NCI-H510A treated with DMSO at 0.1 percent for 48 hours (cell line): ENCODE results near the gene ADGRG1.
"Not testable (repeated sequence)": the region's sequence is repeated elsewhere in the genome, so short reads cannot be mapped to it uniquely, and the experiment has no call there.

ENCODE experiments used
- DNase-seq: peaks from one replicate; lab custom pipeline; 2025; lab: John Stamatoyannopoulos, UW

The ADGRG1 gene

DNA sequence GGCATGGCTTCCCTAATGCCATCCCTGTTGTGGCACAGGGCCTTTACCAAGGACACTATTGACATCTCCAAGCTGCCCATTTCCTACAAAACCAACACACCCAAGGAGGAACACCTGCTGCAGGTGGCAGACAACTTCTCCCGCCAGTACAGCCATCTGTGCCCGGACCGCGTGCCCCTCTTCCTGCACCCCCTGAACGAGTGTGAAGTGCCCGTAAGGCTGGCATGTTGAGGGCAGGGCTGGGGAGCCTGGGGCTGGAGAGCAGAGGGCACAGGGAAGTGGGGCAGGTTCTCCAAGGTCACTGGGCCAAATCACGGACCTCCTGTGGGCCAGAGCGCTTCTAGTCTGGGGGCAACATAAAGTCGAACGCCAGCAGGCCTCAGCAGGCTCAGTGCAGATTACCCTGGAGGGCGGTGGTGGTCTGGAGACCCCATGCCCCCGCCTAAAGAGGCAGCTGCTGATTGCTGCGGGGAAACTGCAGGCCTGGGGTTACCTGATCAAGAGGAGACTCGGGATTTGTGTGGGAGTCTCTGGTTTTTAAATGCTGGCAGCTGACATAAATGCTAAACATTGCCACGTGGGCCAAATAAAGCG, 70.5 kb downstream of the ADGRG1 start:
- DNase-seq: no peak

DNA sequence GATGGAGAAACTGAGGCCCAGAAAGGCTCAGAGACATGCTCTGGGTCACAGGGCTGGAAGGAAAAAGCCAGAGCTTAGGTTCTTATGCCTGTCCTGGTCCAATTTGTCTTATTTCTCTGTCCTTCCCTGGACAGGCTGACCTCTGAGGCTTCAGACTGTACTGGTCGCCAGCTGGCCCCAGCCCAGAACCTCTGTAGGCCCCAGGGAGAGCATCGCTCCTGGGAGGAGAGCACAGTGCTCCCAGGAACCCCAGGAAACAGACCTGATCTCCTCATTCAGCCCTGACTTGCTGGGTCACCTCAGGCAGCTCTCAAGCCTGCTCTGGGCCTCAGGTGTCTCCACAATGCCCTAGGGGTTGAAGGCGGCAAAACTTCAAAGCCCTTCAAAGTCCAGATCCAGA, 71.1 kb downstream of the ADGRG1 start:
- no peak for DNase-seq

DNA sequence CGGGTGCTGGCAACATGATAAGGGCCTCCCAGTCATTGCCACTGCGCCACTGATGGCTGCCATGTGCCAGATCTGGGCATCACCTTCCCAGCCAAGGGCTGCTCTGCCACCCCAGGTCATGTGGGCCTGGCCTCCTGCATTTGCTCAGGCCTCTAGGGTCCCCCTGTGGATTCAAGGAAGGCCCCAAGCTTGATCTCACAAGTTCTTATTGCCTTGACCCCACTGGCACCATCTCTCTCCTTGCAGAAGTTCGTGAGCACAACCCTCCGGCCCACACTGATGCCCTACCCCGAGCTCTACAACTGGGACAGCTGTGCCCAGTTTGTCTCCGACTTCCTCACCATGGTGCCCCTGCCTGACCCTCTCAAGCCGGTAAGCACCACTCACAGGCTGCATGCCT, 71.5 kb downstream of the ADGRG1 start:
- DNase-seq: no peak

DNA sequence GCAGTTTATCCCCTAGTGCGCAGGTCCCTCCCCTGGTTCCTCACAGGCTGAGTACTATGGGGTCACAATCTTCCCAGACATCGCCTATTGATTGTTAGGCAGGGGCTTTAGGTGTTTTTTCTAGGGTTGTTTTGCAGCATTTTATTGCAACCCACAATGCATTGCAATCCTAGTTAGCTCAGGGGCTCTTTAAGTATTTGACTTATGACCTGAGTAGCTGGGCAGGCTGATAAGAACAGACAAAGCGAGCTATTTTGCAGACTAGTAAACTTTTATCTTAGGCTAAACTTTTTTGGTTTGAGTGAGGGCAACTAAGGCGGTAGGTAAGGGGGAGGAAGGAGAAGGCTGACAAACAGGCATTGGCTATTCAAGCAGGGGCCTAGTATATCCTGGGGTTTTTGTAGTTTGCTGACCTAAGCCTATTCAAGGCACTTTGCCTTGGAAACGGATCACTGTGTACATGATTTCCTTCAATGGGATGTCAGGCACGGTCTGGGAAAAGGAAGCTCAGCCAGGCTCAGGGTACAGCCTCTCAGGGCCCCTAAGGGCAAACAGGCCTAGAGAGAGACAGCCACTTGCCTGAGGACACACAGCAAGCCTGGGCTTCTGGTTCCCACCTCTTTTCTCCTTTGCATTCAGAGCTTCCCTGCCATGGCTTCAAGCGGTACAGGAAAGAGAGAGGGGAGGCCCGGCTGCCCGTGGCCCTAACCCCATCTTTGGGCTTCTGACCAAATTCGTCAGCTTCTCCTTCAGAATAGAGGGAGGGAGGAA, 72.5 kb downstream of the ADGRG1 start:
- no peak for DNase-seq

DNA sequence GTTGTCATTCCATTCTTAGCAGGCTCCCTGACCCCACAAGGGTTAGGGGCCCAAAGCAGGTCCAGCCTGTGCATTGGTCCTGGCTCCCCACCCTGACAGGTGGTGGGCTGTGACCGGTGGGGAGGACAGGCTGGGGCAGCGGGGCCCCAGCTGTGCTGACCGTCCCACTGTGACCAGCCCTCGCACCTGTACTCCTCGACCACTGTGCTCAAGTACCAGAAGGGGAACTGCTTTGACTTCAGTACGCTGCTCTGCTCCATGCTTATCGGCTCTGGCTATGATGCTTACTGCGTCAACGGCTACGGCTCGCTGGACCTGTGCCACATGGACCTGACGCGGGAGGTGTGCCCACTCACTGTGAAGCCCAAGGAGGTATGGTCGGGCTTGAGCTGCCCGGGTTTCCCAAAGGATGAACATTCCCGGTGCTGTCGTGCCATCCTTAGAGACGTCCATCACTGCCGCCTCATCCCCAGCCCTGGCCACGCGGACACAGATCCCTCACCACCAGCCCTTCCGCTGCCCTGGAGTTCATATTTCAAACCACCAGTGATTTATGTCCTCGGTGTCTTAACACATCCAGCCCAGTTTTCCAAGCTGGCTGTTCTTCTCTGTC, 73.4 kb downstream of the ADGRG1 start:
- no peak for DNase-seq

DNA sequence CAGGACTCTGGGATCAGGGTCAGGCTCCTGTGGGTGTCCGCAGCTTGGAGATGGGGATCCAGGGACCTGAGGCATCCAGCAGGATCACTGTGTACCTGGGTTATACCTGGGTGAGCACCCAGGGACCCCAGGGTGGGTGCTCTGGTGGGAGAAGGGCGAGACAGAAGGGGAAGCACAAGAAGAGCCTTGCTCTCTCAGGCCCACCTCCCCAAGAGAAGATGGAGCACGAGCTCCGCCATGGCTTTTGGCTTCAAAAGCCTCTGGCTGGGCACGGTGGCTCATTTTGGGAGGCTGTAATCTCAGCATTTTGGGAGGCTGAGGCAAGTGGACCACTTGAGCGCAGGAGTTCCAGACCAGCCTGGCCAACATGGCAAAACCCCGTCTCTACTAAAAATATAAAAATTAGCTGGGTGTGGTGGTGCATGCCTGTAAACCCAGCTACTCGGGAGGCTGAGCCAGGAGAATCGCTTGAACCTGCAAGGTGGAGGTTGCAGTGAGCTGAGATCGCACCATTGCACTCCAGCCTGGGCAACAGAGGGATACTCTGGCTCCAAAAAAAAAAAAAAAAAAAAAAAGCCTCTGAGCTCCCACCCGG, 75.1 kb downstream of the ADGRG1 start:
- no peak for DNase-seq

DNA sequence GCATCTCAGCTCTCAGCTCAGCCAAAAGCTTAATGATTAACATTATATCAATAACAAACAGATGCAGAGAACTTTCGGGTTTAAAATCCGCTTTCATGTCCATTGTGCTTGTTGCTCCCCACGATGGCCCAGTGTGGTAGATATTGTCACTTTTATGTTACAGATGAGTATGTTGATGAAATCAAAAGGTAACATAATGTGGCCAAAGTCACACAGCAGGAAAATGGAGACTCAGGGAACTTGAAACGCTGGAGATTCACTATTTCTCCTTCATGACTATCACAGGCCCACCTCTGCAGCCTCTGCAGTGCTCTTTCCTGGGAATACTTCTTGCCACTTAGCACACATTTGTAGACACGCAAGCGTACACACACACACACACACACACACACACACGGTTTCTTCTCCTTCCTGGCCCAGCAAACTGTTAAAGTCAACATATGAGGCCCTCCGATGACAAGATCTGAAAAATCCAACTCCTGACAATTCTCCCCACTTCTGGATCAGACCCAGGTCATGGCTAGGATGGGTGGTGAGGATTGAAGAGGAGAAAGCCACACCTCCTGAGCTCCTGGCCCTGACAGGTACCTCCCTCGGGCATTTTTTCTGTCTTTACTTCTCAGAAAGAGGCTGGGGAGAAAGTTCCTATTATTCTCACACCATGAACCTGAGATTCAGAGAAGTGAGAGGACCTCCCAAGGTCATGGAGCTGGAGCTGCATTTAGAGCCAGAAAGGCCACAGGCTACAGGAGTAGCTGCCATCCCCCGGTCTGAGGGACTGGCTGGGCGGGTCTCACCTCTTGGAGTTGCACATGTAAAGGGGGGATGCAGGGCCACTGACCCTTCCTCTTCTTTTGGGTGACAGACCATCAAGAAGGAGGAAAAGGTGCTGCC, 75.8 kb downstream of the ADGRG1 start:
- DNase-seq: no peak

DNA sequence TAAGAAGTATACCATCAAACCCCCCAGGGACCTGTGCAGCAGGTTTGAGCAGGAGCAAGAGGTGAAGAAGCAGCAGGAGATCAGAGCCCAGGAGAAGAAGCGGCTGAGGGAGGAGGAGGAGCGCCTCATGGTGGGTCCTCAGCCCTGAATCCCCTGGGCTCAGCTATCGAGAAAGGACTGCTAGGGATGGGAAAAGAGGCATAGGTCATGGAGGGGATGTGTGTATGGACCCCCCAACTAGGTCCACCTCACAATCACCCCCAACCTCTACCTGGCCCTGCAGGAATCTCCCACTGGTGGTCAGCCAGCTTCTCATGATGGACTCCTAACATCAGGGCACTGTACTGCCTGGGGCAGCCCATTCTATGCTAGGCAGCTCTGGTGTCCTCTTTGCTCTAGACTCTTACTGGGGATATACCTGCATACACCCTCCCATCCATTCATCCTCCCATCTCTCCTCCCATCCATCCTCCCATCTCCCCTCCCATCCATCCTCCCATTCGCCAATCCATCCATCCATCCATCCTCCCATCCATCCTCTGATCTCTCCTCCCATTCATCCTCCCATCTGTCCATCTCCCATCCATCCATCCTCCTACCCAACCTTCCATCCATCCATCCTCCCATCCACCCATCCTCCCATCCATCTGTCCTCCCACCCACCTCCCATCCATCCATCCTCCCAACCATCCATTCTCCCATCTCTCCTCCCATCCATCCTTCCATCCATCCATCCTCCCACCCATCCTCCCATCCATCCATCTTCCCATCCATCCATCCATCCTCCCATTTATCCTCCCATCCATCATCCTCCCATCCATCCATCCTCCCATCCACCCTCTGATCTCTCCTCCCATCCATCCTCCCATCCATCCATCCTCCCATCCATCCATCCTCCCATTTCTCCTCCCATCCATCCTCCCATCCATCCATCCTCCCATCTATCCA, 76.7 kb downstream of the ADGRG1 start:
- no peak for DNase-seq

DNA sequence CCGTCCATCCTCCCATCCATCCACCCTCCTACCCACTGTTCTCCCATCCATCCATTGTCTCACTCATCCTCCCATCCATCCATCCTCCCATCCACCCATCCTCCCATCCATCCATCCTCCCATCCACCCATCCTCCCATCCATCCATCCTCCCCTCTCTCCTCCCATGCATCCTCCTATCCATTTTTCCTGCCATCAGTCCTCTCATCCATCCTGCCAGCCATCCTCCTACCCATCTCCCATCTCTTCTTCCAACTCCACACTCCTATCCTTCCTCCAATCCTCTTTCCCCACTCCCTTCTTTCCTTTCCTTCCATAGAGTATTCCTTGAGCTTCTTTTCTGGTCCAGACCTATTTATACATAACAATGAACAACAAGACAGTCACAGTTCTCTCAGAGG, 78.3 kb downstream of the ADGRG1 start:
- DNase-seq: no peak

DNA sequence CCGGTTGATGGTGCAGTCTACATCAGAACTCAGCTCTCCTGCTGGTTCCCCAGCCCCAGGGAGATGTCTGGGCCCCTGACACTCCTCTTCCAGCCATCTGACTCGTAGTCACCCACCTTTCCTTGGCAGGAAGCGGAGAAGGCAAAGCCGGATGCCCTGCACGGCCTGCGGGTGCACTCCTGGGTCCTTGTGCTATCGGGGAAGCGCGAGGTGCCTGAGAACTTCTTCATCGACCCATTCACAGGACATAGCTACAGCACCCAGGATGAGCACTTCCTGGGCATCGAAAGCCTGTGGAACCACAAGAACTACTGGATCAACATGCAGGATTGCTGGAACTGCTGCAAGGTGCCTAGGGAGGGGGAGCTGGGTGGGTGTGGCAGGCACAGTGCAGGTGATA, 78.9 kb downstream of the ADGRG1 start:
- DNase-seq: no peak

DNA sequence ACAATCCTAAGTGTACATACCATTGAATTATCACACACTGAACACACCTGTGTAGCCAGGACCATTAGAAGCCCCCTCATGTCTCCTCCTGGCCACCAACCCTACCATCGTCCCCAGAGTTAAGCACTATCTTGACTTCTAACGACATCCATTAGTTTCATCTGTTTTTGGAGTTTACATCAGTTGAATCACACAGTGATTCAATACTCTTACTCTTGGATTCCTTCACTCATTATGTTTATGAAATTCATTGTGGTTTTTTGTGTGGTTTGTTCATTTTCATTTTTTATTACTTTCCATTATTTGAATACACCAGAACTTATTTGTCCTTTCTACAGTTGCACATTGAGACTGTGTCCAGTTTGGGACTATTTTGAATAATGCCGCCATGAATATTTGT, 79.7 kb downstream of the ADGRG1 start:
- DNase-seq: no peak

DNA sequence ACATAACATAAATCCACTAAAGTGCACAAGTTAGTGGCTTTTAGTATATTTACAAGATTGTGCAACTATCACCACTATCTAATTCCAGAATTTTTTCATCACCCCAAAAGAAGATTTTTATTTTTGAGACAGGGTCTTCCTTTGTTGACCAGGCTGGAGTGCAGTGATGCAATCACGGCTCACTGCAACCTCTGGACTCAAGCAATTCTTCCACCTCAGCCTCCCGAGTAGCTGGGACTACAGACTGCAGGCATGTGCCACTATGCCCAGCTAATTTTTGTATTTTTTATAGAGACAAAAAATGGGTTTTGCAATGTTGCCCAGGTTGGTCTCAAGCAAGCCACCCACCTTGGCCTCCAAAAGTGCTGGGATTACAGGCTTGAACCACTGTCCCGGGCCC, 81.2 kb downstream of the ADGRG1 start:
- DNase-seq: no peak

DNA sequence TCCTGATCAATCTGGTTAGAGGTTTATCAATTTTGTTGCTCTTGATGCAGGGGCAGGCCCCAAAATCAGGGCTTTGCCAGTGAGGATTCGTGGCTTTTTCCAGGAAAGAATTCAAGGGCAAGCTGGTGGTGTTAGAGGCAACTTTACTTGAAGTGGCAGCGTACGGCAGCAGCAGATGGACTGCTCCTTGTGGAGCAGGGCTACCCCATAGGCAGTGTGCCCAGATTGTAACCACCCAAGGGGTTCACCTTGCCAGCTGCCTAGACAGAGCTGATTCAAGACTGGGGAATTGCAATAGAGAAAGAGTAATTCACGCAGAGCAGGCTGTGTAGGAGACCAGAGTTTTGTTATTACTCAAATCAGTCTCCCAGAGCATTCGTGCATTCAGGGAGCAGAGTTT, 82.9 kb downstream of the ADGRG1 start:
- no peak for DNase-seq

DNA sequence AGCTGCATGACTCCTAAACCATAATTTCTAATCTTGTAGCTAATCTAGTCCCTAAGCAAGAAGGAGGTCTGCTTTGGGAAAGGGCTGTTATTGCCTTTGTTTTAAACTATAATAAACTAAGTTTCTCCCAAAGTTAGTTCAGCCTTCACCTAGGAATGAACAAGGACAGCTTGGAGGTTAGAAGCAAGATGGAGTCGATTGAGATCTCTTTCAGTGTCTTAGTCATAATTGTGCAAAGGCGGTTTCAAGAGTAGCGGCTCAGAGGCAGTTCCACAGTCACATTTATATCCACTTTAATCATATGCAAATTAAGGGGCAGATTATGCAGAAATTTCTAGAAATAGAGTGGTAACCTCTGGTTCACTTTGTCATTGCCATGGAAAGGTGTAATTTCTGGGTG, 83.6 kb downstream of the ADGRG1 start:
- DNase-seq: no peak

DNA sequence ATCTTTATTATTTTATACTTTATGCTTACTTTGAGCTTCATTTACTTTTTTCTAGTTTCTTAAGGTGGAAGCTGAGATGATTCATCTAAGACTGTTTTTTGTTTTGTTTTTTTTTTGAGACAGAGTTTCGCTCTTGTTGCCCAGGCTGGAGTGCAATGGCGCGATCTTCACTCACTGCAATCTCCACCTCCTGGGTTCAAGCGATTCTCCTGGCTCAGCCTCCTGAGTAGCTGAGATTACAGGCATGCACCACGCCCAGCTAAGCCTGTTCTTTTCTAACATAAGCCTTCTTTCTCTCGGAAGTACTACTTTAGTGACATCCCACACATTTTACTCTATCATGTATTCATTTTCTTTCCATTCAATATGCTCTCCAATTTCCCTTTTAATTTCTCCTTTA, 84.1 kb downstream of the ADGRG1 start:
- DNase-seq: not testable (repeated sequence)

DNA sequence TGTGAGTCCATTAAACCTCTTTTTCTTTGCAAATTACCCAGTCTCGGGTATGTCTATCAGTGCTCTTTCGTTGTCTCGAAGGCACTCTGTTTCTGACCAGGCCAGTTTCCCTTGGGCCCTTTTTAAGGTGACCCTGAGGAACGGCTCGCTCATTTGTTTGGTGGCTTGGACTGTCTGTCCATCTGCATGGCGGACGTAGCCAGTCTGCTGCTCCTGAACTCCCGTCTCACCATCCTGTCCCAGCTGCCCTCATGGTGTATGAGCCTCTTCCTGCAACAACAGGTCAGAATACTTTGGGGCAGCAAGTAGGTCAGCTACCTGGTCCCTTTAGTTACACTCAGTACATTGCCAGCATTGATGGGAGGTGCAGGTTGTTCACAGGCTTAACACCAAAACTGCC, 85.2 kb downstream of the ADGRG1 start:
- DNase-seq: no peak

DNA sequence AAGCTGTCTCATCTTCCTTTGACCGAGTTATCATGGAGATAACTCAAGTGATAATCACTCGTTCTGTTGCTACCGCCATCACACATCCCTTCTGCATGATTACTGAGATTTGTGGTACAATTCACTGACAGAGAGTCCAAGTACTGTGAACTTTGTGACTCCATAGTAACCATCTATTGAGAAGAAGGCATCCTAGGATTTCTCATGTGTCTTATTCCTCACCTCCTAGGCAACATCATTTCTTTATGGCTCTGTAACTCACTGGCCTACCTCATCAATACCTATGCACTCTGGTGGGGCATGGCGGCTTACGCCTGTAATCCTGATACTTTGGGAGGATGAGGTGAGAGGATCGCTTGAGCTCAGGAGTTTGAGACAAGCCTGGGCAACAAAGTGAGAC, 85.6 kb downstream of the ADGRG1 start:
- no peak for DNase-seq
